Daoy (cell line): Measurements from ENCODE around the gene HYDIN. TPM values are rescaled to one million over a fixed set of nuclear protein-coding genes. Genes with fewer than 3 reads are reported as not detected.
"Not testable (repeated sequence)": the region's sequence is repeated elsewhere in the genome, so short reads cannot be mapped to it uniquely, and the experiment has no call there.

Source experiments
- DNase-seq: peaks from one replicate; pipeline ENCODE4 v3.0.0-alpha.2; 2015; ENCODE audit warnings: low read depth
- total RNA-seq: library from RNA; depleted of rRNA; stranded (reverse); fragments of >200 nt; shearing (Covaris generic); gene quantifications from 2 replicates; pipeline ENCODE4 v1.2.3, GENCODE V29; 2014

The HYDIN gene
- total RNA-seq, 1 experiment from 2014 or later: 1.1 TPM

DNA sequence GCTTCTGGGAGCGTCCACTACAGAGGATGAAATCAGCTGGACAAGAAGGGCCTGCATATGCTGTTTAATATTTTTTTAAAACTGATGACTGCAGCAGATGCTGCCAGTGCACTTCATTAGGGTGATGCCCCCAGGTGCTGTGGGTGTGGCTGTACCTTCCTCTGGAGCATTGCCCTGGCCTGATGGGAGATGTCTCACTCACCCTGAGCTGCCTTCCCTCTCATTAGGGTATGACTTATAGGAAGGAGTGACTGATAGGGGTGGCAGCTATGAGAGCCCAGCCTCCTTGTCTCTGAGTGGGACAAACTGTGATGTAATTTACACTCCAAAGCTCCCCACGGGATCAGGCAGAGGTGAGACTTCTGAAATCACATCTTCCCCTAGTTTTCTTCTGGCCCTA lies 234.7 kb downstream of the HYDIN start:
- not testable (repeated sequence) for DNase-seq

- DNase-seq: not testable (repeated sequence)
Observed at GRCh38 chr16:70992511-70992910, 238.0 kb downstream of the HYDIN start.

DNA sequence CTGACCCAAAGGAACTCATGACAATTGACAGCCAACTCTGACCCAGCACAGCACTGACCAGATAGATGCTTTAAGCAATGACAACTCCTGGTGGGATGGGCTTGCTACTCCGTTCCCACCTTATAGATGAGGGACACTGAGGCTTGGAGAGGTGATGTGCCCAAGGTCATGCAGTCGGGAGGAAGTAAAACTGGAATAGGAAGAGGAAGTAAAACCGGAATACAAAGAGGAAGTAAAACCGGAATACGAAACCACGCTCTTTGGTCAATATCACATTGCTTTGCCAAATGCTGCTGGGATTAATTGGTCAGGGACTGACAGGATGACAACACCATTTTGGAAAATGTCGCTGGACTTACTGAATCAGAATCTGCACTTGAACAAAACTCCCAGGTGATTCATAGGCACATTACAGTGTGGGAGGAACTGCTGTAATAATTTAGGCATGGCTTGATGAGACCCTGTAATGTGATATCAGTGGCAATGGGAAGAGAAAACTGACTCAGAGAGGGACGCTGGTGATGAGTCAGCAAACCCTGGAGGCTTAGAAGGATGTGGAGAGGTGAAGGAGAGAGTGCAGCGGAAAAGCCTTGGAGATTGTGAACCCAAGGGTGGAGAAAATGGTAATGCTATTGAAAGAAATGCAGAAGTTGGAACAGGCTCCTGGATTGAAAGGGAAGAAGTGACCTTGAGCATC lies 243.4 kb downstream of the HYDIN start:
- not testable (repeated sequence) for DNase-seq

- not testable (repeated sequence) for DNase-seq
Observed at GRCh38 chr16:70984675-70985074, 245.8 kb downstream of the HYDIN start.

GRCh38 chr16:70968332-70968731 lies 262.2 kb downstream of the HYDIN start:
- DNase-seq: not testable (repeated sequence)

DNA sequence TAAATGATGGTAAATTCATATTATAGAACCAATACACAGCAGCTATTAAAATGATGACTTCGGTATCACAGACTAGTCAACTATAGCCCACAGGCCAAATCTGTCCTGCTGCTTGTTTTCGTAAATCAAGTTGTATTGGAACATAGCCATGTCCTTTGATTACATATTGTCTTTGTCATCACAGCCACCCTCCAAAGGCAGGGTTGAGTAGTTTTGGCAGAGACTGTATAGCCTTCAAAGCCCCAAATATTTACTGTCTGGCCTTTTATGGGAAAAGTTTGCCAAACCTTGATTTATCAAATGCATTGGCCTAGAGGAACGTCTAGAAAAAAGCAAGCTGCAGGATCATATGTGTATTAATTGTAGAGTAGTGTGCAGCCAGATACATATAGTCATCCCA lies 270.4 kb downstream of the HYDIN start:
- DNase-seq: not testable (repeated sequence)

DNA sequence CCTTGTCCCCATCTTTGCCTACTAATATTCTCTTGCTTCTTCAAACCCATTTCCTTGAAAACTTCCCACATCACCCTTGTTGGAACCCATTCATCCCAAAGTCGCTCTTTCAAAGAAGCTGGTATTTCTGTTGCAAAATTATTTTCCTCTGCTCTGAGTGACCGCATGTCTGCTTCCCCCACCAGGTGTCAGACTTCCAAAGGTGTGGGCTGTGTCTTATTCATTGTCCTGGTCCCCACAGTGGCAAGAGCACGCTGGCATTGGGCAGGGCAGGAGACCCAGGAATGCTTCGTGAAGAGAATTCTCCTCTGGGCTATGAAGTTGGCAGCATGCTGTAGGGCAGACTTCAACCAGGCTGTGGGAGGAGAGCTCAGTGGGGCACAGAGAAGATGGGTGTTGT lies 275.6 kb downstream of the HYDIN start:
- DNase-seq: not testable (repeated sequence)

DNA sequence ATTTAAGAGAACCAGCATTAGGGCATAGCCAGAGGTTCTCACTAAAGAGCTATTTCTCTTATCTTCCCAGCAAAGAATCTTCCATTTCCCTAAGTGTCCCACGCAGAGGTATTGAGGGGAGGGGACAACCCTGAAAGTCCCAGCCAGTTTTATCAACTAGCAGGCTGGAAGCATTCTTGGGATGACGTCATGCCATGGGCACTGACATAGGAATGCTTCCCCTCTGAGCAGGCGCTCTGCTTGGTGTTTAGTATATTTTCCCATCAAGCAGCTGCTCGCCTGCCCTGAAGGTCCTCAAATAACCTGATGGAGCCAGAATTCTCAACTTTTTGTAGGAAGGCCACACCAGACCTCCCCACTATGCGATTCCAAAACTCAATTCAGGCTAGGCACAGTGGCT lies 276.7 kb downstream of the HYDIN start:
- not testable (repeated sequence) for DNase-seq

DNA sequence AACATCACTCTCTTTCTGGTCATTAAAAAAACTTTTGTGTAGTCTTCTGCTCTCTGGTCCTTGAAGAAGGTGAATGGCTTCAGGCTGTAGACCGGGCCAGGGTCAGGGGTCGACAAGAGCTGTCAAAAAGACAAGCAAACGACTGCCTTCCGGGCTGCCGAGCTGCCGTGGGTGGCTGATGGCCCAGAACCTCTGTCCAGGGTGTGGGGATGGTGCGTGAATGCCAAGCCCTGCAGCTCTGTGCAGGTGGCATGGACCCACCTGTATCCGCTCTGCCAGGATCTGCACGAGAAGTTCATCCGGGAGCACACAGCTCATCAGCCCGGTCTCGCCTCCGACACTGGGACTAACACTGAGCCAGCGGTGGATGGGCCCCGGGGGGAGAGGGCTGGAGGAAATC lies 287.0 kb downstream of the HYDIN start:
- DNase-seq: not testable (repeated sequence)

GRCh38 chr16:70939690-70940359 lies 290.7 kb downstream of the HYDIN start:
- not testable (repeated sequence) for DNase-seq

DNA sequence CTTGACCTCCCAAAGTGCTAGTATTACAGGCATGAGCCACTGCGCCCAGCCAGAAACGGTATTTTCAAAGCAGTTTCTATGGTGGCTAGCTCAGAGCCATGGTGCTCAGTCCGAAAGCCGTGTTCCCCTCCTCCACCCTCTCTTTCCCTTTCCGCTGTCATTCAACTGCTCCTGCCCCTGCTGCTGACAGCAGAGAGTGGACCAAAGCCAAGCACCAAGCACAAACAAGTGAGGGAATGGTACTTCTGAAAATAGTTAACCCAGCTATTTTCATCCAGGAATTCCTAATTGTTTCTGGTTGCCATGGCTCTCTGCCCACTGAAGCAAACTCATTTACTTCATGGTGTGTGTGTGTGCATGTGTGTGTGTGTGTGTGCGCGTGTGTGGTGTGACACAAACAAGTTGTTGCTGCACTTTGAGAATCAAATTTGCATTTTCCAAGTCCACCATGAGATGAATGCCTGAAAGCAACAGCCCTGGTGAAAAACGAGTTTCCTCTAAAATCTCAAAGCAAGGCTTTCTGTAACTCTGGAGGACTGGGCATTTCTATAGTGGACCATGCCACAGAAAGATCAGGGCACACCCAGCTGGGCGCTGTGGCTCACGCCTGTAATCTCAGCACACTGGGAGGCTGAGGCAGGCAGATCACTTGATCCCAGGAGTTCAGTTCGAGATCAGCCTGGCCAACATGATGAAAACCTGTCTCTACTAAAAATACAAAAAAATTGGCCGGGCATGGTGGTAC lies 293.6 kb downstream of the HYDIN start:
- DNase-seq: not testable (repeated sequence)

DNA sequence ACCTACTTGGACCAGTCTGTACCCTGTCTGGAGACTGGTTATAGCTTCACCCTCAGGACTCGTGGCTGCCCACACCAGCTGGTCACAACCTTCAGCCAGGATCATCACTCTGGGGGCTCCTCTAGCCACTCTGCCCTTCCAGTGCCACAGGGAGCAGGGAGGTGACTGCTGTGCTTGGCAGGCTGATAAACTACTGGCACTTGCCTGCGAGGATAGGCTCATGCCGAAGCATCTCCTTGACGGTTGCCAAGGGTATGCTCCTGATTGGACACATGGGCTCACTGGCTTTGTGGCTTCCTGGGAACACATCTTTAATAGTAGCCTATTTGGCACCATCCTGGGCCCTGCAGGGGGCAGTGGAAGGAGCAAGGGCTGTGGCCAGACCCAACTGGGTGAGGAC lies 295.2 kb downstream of the HYDIN start:
- DNase-seq: not testable (repeated sequence)

DNA sequence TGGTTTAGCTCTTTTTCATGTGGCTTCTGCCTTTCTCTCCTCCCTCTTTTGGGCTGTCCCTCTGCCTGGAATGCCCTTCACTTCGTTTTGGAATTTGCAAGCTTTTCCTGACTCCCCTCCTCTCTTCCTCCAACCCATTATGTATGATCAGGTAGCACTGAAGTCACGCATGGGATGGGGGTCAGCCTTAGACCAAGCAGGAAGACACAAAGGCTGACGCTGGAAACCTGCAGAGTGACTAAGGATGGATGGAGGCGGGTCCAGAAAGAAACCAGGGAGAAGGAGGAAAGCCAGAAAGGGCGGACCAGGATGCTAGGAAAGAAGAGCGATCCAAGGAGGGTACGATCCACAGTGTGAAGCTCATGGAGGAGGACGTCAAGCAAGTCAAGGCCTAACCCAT lies 296.8 kb downstream of the HYDIN start:
- not testable (repeated sequence) for DNase-seq

DNA sequence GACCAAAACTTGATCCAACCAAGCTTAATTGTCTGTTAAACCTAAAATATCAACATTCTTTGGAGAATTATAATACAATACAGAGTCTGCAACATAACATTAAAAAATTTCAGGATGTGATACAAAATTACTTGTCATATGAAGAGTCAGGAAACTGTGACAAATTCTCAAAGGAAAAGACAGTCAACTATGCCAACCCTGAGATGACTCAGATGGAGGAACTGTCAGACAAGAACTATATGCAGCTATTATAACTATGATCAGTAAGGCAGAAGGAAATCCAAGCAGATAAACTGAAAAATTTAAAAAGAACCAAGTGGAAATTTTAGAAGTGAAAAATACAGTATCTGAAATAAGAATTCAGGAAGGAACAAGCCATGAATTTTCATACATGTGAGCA lies 299.8 kb downstream of the HYDIN start:
- DNase-seq: not testable (repeated sequence)

DNA sequence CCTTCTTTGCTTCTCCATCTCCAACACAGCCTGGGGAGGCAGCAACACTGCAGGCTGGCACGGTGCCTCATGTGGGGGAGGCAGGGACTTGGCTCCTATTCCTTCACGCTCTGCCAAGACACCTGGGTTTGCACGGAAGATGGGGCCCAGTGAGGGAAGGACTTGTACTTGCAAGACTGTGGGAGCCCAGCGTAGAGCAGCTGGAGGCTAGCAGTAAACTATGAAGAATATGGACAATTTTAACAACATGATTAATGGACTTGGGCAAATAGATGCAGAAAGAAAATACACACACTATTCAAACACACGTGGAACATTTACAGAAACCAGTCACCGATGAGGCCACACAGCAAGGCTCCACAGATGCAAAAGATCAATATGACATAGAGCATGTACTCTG lies 308.4 kb downstream of the HYDIN start:
- peak; percentile 4 for DNase-seq

- not testable (repeated sequence) for DNase-seq
Observed at GRCh38 chr16:70920661-70921060, 309.9 kb downstream of the HYDIN start.

DNA sequence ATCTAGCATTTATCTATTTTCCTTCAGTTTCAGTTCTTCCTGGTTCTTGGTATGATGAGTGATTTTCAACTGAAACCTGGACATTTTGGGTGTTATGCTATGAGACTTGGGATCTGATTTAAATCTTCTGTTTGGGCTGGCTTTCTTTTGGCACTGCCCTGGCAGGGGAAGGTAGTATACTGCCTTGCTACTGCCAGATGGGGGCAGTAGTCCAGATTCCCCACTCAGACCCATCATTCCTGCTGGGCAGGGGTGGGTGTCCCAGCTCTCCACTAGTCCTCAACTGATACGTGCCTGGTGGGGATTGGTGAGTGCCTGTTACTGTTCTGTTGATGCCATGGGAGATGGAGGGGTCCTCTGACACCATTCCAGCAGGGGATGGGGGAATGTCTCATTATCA lies 342.3 kb downstream of the HYDIN start:
- not testable (repeated sequence) for DNase-seq

GRCh38 chr16:70884652-70885051 lies 345.9 kb downstream of the HYDIN start:
- not testable (repeated sequence) for DNase-seq

GRCh38 chr16:70882311-70882710 lies 348.2 kb downstream of the HYDIN start:
- not testable (repeated sequence) for DNase-seq

GRCh38 chr16:70877895-70878294 lies 352.6 kb downstream of the HYDIN start:
- DNase-seq: peak; percentile 11

DNA sequence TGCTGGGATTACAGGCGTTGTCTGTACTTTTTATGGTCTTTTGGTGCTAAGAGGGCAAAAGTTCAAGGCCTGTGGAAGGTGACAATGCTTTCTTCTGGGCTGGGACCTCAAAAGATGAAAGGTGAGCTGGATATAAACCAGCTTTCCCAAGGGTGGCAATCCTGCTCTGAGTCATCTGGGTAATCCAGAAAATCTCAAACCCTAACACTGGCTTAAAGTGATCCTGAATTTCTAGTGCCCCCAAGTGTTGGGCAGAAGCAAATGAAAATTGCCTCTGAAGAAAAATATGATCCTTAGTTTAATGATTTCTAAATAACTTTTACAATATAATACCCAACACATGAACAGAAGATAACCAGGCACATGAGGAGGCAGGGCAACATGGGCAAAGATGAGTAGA lies 354.1 kb downstream of the HYDIN start:
- DNase-seq: not testable (repeated sequence)

DNA sequence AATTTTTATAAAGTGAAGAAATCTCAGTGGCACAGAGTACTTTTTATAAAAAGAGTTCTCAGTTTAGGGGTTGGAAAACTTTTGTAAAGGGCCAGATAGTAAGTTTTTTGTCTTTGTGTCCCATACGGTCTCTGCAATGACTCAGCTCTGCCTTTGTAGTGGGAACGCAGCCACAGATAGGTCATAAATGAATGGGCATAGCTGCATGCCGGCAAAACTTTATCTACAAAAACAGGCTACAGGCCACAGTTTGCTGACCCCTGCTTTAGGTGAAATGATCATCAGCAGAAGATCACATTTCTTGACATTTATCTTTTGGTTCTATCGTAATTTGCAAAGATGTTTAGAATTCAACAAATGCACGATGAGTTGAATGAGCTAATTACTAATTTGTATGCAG lies 365.8 kb downstream of the HYDIN start:
- DNase-seq: peak; percentile 1

- not testable (repeated sequence) for DNase-seq
Observed at GRCh38 chr16:70861996-70862395, 368.5 kb downstream of the HYDIN start.
